Measurements from ENCODE around the gene GPR176.
A peak's percentile ranks its signal among the peaks of the same experiment; 100 is the strongest.

GRCh38 chr15:39787479-39787878 lies 132.6 kb downstream of the GPR176 start:
- TF ChIP-seq RAD21 (IDR thresholded peaks at IDR 0.05; ENCODE audit: low read depth) (no peak), CEBPB (IDR thresholded peaks at IDR 0.05) (no peak), NFIC (IDR thresholded peaks at IDR 0.05) (no peak), REST (IDR thresholded peaks at IDR 0.05; ENCODE audit: low read depth) (no peak), TAF1 (IDR thresholded peaks at IDR 0.05; ENCODE audit: low read depth) (no peak), TCF12 (IDR thresholded peaks at IDR 0.05; ENCODE audit: low read depth) (no peak), EGR1 (IDR thresholded peaks at IDR 0.05) (no peak), YY1 (IDR thresholded peaks at IDR 0.05; ENCODE audit: low read depth) (no peak), ZBTB7A (IDR thresholded peaks at IDR 0.05; ENCODE audit: low read depth) (no peak), CREB1 (IDR thresholded peaks at IDR 0.05; ENCODE audit: low read depth) (no peak), EP300 (IDR thresholded peaks at IDR 0.05; ENCODE audit: borderline replicate concordance) (no peak), FOXM1 (IDR thresholded peaks at IDR 0.05; ENCODE audit: borderline replicate concordance, low read depth) (no peak), MAX (IDR thresholded peaks at IDR 0.05) (no peak), TEAD4 (IDR thresholded peaks at IDR 0.05) (peak; percentile 36; the same call in 1 of the 2 replicates)

All from Ishikawa (cell line).